GM21515 (cell line): Measurements from ENCODE around the gene LRRC18.

Experiments used
- ATAC-seq: cut with Tn5 transposase; IDR thresholded peaks from one replicate; pipeline ENCODE4 v1.9.1; 2021; ENCODE audit not compliant: unreplicated experiment

LRRC18 gene

DNA sequence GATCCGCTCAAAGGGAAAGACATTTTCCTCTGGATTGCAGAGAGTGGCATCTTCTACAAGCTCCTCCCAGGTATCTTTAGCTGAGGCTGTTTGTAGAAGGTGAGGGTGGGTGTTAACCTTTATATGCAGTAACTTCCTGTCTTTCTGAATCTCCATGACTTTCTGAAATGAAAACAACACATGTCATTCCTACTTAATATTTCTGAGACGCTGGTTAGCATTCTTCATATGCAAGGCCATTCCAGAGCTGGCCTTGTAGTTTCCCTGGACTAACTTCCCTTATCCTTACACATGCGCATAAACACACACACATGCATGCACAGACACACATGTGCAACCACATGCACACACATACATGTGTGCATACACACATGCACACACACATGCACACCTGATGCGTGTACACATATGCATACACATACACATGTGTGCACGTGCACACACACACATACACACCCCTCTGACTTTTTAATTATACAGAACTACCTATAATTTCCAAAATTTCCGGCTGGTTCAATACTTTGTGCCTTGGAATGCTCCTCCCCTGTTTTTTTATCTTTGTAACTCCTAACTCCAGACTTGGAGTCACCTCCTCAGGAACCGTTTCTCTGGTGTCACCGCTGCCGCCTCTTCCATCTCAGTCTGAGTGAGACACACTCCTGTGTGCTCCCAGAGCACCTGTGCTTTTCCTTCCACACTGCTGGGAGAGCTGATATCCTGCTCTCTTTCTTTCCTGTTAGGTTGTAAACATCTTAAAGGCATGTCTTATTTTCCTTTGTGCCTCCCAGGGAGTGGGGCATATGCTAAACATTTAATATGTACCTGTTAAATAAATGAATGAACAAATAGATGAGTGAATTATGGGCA, 55.2 kb downstream of the LRRC18 start:
- no peak for ATAC-seq

DNA sequence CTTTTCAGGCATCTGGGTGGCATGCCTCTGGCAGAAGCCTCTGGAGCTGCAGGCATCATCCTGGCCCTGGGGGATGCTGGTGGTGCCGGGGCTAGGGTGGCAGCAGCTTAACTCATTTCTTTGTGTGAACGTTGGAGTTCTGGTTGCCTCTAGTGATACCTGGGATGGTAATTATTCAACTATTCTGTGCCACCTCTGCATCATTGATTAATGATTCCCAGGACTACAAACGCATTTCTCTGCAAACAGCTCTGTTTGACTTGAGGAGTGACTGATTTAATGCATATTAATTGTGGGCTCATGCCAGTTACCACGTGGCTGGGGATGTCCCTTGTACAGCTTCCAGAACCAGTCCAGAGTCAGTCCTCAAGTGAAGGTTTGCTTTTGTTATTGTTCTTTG, 55.9 kb downstream of the LRRC18 start:
- ATAC-seq: no peak

DNA sequence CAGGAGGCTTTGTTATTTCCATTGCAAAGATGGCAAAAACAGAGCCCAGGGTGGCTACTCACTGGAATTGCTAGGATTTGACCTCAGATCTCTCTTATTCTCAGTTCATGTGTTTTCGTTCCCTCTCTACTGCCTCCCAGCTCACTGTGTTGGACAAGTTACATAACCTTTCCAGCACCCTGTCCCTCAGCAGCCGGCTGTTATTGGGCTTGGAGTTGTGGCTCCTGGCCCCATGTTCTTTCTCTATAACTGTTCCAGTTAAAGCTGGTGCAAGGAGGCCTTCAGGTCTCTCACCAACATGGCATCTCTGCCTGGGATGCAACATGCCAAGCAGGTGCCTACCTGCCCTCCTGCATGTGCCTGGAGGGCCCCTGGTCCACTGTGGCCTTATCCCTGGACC, 56.8 kb downstream of the LRRC18 start:
- no peak for ATAC-seq

- no peak for ATAC-seq
Observed at GRCh38 chr10:48881937-48882336, 57.7 kb downstream of the LRRC18 start.

DNA sequence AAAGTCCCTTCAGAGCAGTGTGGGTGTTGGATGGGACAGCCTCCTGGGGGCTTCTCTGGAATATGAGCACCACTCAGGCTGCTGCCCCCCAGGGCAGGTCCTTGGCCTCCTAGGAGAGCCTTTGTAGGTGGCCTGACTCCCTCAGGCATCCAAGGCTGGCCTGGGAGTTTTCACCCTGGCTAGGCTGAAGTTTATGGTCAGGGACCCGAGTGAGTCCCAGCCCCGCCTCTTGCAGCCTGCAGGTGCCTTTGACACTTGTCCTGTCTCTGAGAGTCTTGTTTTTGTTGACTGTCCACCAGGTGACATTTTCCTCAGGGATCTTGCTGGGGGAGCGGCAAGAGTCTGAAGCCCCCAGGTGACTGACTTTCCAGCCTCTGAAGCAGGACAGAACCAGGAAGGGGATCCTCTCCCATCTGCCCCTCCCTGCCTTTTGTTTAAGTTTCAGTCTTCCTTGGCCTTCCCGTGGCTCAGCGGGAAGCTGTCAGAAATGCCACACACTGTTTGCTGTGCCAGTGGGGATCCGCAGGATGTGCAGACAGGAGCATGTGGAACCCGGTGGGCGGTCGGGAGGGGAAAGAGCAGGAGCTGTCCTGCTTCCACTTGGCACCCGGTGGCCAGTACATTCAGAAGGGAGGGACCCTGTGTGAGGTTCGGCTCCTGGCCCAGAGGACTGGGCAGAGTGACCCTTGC, 59.5 kb downstream of the LRRC18 start:
- no peak for ATAC-seq

- no peak for ATAC-seq
Observed at GRCh38 chr10:48879451-48879850, 60.2 kb downstream of the LRRC18 start.

GRCh38 chr10:48878091-48878490, 61.5 kb downstream of the LRRC18 start:
- no peak for ATAC-seq

GRCh38 chr10:48872234-48872633, 67.4 kb downstream of the LRRC18 start:
- no peak for ATAC-seq
